Karpas-422 (cell line): ENCODE measurements around the gene GPR15LG. TPM values are rescaled to one million over a fixed set of nuclear protein-coding genes. Genes with fewer than 3 reads are reported as not detected.
"Not testable (repeated sequence)": the region's sequence is repeated elsewhere in the genome, so short reads cannot be mapped to it uniquely, and the experiment has no call there.

Experiments
- DNase-seq: peaks from one replicate; pipeline ENCODE4 v3.0.0-alpha.2; 2015
- H2AFZ ChIP-seq: fragments of 200-600 bp; sonication (generic); 2 replicates; pipeline ENCODE4 v1.6.1; 2014; ENCODE audit warnings: antibody characterized with exemption, low read length, mixed read lengths
- H3K27ac ChIP-seq: fragments of 200-600 bp; sonication (generic); 2 replicates; pipeline ENCODE4 v1.5.1; 2014; ENCODE audit warnings: mild to moderate bottlenecking, low read length, moderate library complexity
- H3K27me3 ChIP-seq: fragments of 200-600 bp; sonication (generic); 2 replicates; pipeline ENCODE4 v1.6.1; 2014; ENCODE audit warnings: low read length, mixed read lengths
- H3K36me3 ChIP-seq: fragments of 200-600 bp; sonication (generic); 2 replicates; pipeline ENCODE4 v1.6.1; 2014; ENCODE audit warnings: low read length, mixed read lengths; ENCODE audit not compliant: insufficient read depth
- H3K4me1 ChIP-seq: fragments of 200-600 bp; sonication (generic); 2 replicates; pipeline ENCODE4 v1.6.1; 2014; ENCODE audit warnings: mild to moderate bottlenecking, low read length, mixed read lengths
- H3K4me2 ChIP-seq: fragments of 200-600 bp; sonication (generic); 2 replicates; pipeline ENCODE4 v1.6.1; 2014; ENCODE audit warnings: low read length, low read depth, mild to moderate bottlenecking; ENCODE audit not compliant: poor library complexity, severe bottlenecking
- H3K4me3 ChIP-seq: fragments of 200-600 bp; sonication (generic); 2 replicates; pipeline ENCODE4 v1.5.1; 2014; ENCODE audit warnings: mild to moderate bottlenecking, antibody characterized with exemption, low read length, mixed read lengths
- H3K79me2 ChIP-seq: fragments of 200-600 bp; sonication (generic); 2 replicates; pipeline ENCODE4 v1.6.1; 2014; ENCODE audit warnings: mild to moderate bottlenecking, low read length, mixed read lengths
- H3K9ac ChIP-seq: fragments of 200-600 bp; sonication (generic); 2 replicates; pipeline ENCODE4 v1.6.0; 2014; ENCODE audit warnings: low read length
- H3K9me2 ChIP-seq: fragments of 200-600 bp; sonication (generic), shearing (Covaris generic); replicated peaks from 2 replicates; pipeline ENCODE4 v1.6.0; 2014; ENCODE audit warnings: mild to moderate bottlenecking, low read length, moderate library complexity; ENCODE audit not compliant: insufficient read depth
- H3K9me3 ChIP-seq: fragments of 300-700, 200-600 bp; sonication (generic); 2 replicates; pipeline ENCODE4 v1.6.1; 2014; ENCODE audit warnings: low read length, mixed read lengths
- H4K20me1 ChIP-seq: fragments of 200-600 bp; sonication (generic); 2 replicates; pipeline ENCODE4 v1.6.1; 2014; ENCODE audit warnings: mild to moderate bottlenecking, antibody characterized with exemption, low read length, low read depth; ENCODE audit not compliant: insufficient read depth
- total RNA-seq: library from RNA; depleted of rRNA; stranded (reverse); fragments of >200 nt; shearing (Covaris generic); gene quantifications from 2 replicates; pipeline ENCODE4 v1.2.3, GENCODE V29; 2014; ENCODE audit warnings: low replicate concordance

Gene GPR15LG
- total RNA-seq, 1 experiment from 2014 or later = not detected

DNA sequence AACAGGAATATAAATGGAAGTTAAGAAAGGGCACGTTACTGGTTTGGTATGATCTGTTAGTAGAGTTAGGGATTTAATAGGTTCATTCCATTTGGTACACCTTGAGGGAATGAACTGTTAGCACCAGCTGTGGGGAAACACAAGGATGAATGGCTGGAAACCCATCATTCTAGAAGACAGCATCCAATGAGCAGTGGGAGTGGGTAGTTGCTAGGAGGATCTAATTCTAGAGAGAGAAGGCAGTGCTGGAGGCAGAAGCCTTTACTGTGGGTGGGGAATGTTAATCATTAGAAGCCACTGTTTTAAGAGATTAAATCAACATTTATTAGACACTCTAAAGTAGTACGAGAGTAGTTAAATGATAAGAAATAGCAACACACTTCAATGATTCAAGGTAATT lies 15.5 kb upstream of the GPR15LG start:
- no peaks in the 10 kb centered on the region for H3K9me2 ChIP-seq
- DNase-seq = no peak
- no peaks in the 10 kb centered on the region for H3K27me3 ChIP-seq
- H2AFZ ChIP-seq = no peak overlapping the region
- no peaks in the 10 kb centered on the region for H3K79me2 ChIP-seq
- no peak overlapping the region for H3K9ac ChIP-seq
- no peaks in the 10 kb centered on the region for H3K9me3 ChIP-seq
- no peak overlapping the region for H3K27ac ChIP-seq
- peaks cover 6% of the 10 kb centered on the region for H3K36me3 ChIP-seq
- H3K4me2 ChIP-seq = no peak overlapping the region
- H3K4me3 ChIP-seq = no peak overlapping the region
- H3K4me1 ChIP-seq = no peaks in the 10 kb centered on the region
- H4K20me1 ChIP-seq = no peaks in the 10 kb centered on the region

- H3K4me2 ChIP-seq = no peak overlapping the region
- H3K79me2 ChIP-seq = no peaks in the 10 kb centered on the region
- no peak for DNase-seq
- H2AFZ ChIP-seq = no peak overlapping the region
- H4K20me1 ChIP-seq = no peaks in the 10 kb centered on the region
- H3K27ac ChIP-seq = no peak overlapping the region
- no peaks in the 10 kb centered on the region for H3K9me2 ChIP-seq
- no peaks in the 10 kb centered on the region for H3K27me3 ChIP-seq
- peaks cover 3% of the 10 kb centered on the region for H3K36me3 ChIP-seq
- no peak overlapping the region for H3K9ac ChIP-seq
- H3K4me3 ChIP-seq = no peak overlapping the region
- no peaks in the 10 kb centered on the region for H3K4me1 ChIP-seq
- H3K9me3 ChIP-seq = no peaks in the 10 kb centered on the region
These were observed 15.1 kb upstream of the GPR15LG start for GRCh38 chr10:84158550-84158949.

DNA sequence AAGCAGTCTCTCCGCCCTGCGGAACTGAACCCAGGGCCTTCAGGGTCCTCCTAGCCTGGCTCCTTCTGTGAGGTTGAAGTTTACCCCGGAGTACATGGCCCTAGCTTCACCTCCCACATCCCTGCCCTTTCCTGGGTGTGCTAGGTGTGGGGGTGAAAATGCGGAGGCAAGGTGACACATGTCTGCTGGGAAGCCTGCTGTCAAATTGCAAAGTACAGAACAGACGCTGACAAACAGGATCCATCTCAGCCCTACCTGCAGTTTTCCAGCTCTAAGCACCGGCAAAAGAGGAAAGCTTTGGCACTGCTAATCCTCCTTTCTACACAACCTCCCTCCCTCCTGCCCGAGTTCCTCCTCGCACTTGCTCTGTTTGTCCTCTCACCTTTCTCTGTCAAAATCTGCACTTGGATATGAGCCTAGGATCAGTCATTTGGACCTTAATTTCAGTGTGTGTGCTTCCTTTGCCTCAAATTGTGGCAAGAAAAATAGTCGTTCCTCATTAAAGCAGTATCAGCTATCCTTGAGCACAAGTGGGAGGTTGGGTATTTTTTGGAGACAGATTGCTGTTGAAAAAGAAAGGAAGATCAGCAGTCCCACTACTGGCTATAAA lies 14.4 kb upstream of the GPR15LG start:
- H3K4me3 ChIP-seq = no peak overlapping the region
- no peak overlapping the region for H3K9ac ChIP-seq
- H3K27me3 ChIP-seq = no peaks in the 10 kb centered on the region
- H2AFZ ChIP-seq = no peak overlapping the region
- no peak overlapping the region for H3K4me2 ChIP-seq
- no peak overlapping the region for H3K27ac ChIP-seq
- no peak for DNase-seq
- no peaks in the 10 kb centered on the region for H3K79me2 ChIP-seq
- H3K9me2 ChIP-seq = no peaks in the 10 kb centered on the region
- H3K4me1 ChIP-seq = peaks cover 2% of the 10 kb centered on the region; the same call in 1 of the 2 replicates
- H4K20me1 ChIP-seq = no peaks in the 10 kb centered on the region
- H3K36me3 ChIP-seq = no peaks in the 10 kb centered on the region; the same call in 1 of the 2 replicates
- H3K9me3 ChIP-seq = no peaks in the 10 kb centered on the region

- H3K4me1 ChIP-seq = peaks cover 8% of the 10 kb centered on the region
These were observed 12.8 kb upstream of the GPR15LG start for GRCh38 chr10:84160663-84161362.

GRCh38 chr10:84163996-84164395 lies 9.6 kb upstream of the GPR15LG start:
- no peaks in the 10 kb centered on the region for H3K36me3 ChIP-seq
- no peaks in the 10 kb centered on the region for H3K79me2 ChIP-seq
- no peaks in the 10 kb centered on the region for H3K27me3 ChIP-seq
- H2AFZ ChIP-seq = no peak overlapping the region
- no peaks in the 10 kb centered on the region for H3K9me3 ChIP-seq
- H3K27ac ChIP-seq = no peak overlapping the region
- no peak for DNase-seq
- no peaks in the 10 kb centered on the region for H4K20me1 ChIP-seq
- H3K4me2 ChIP-seq = no peak overlapping the region
- H3K4me1 ChIP-seq = peaks cover 8% of the 10 kb centered on the region
- no peak overlapping the region for H3K4me3 ChIP-seq
- H3K9ac ChIP-seq = no peak overlapping the region
- no peaks in the 10 kb centered on the region for H3K9me2 ChIP-seq

More at GRCh38 chr10:84160663-84161362, 12.8 kb upstream of the GPR15LG start:
- Histone ChIP-seq H3K9ac (no peak overlapping the region), H3K27me3 (no peaks in the 10 kb centered on the region), H3K79me2 (no peaks in the 10 kb centered on the region), H3K9me3 (no peaks in the 10 kb centered on the region), H3K4me3 (no peak overlapping the region), H3K27ac (no peak overlapping the region), H3K4me2 (no peak overlapping the region), H4K20me1 (no peaks in the 10 kb centered on the region), H3K9me2 (no peaks in the 10 kb centered on the region), H3K36me3 (no peaks in the 10 kb centered on the region), H2AFZ (no peak overlapping the region)
- DNase-seq = peak; percentile 39

GRCh38 chr10:84164442-84164841 lies 9.2 kb upstream of the GPR15LG start:
- Histone ChIP-seq H3K27me3 (no peaks in the 10 kb centered on the region), H3K36me3 (no peaks in the 10 kb centered on the region), H3K4me3 (no peak overlapping the region), H3K4me2 (no peak overlapping the region), H3K9me2 (no peaks in the 10 kb centered on the region), H3K9me3 (no peaks in the 10 kb centered on the region), H4K20me1 (no peaks in the 10 kb centered on the region), H2AFZ (no peak overlapping the region), H3K4me1 (peaks cover 8% of the 10 kb centered on the region), H3K27ac (no peak overlapping the region), H3K9ac (no peak overlapping the region), H3K79me2 (no peaks in the 10 kb centered on the region)
- no peak for DNase-seq

DNA sequence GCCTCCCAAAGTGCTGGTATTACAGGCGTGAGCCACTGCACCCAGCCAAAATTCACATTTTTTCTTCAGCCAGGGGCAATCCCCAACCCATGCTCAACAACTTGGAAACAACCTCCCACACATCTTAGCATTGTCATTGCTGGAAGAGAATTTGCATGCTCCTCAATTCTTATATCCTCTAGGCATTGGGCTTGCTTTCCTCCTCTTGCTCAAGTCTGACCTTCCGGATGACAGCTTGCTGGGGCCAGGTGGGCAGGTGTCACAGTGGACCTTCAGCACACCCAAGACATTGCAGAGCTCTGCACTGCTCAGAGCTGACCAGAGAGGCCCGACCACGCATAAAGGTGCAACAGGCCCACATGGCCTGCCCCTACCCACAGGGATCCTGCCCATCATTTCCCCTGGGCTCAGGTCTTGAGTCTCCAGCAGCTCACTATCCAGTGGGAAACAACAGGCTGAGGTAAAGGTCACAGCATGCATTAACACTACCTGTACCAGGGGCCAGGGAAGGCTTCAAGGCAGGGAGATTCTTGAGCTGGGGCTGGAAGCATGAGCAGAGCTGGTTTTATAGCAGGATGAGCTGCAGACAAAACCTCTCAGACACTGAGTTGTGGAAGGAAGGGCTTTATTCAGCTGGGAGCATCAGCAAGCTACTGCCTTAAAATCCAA lies 6.8 kb upstream of the GPR15LG start:
- H3K4me2 ChIP-seq = no peak overlapping the region
- H3K9me3 ChIP-seq = no peaks in the 10 kb centered on the region
- no peak overlapping the region for H2AFZ ChIP-seq
- H4K20me1 ChIP-seq = no peaks in the 10 kb centered on the region
- no peaks in the 10 kb centered on the region for H3K9me2 ChIP-seq
- peaks cover 8% of the 10 kb centered on the region for H3K4me1 ChIP-seq
- H3K9ac ChIP-seq = no peak overlapping the region
- H3K27me3 ChIP-seq = no peaks in the 10 kb centered on the region
- H3K36me3 ChIP-seq = no peaks in the 10 kb centered on the region
- no peak for DNase-seq
- no peak overlapping the region for H3K4me3 ChIP-seq
- H3K27ac ChIP-seq = no peak overlapping the region
- H3K79me2 ChIP-seq = no peaks in the 10 kb centered on the region

GRCh38 chr10:84167289-84167653 lies 6.3 kb upstream of the GPR15LG start:
- not testable (repeated sequence) for H3K9me3 ChIP-seq, H3K4me1 ChIP-seq, DNase-seq, H3K4me3 ChIP-seq, H3K9me2 ChIP-seq, H3K27ac ChIP-seq, H3K79me2 ChIP-seq, H3K27me3 ChIP-seq, H4K20me1 ChIP-seq, H3K9ac ChIP-seq, H3K4me2 ChIP-seq, H3K36me3 ChIP-seq, H2AFZ ChIP-seq
